Stomach (tissue), 9 donors: Measurements from ENCODE around the gene ATP6V0C. TPM values are rescaled to one million over a fixed set of nuclear protein-coding genes. Genes with fewer than 3 reads are reported as not detected.

Source experiments
- DNase-seq, 2 donors: peaks; one replicate each; pipeline versions ENCODE4 v3.0.0 to v3.0.0-alpha.2; 2013 to 2019
- H3K27ac ChIP-seq, 5 donors: fragments of 200-600 bp in 4 of 5; sonication (generic) in 4 of 5; one replicate each; pipeline ENCODE4 v1.5.1; 2013 to 2019; ENCODE audit warnings: mild to moderate bottlenecking in 1 of 5, moderate library complexity in 1 of 5
- H3K27me3 ChIP-seq, 3 donors: fragments of 200-600 bp; sonication (generic); one replicate each; pipeline ENCODE4 v1.5.1; 2017 to 2019; ENCODE audit warnings: mixed run types in 1 of 3
- H3K36me3 ChIP-seq, 4 donors: fragments of 200-600 bp; sonication (generic); 1 replicate in 3 of 4; 2 replicates in 1 of 4; pipeline ENCODE4 v1.5.1; 2016 to 2019
- H3K4me1 ChIP-seq, 4 donors: fragments of 200-600 bp; sonication (generic); one replicate each; pipeline ENCODE4 v1.5.1; 2016 to 2019
- H3K4me3 ChIP-seq, 4 donors: fragments of 200-600 bp; sonication (generic) in 3 of 4; one replicate each; pipeline ENCODE4 v1.5.1; 2016 to 2019; ENCODE audit warnings: mild to moderate bottlenecking in 1 of 4
- H3K9me3 ChIP-seq, 4 donors: fragments of 200-600 bp; sonication (generic); one replicate each; pipeline ENCODE4 v1.5.1; 2016 to 2019
- CTCF ChIP-seq, 7 experiments: fragments of 450-650 bp in 4 of 7; fragments of 200-600 bp in 3 of 7; sonication (generic) in 3 of 7; IDR thresholded peaks; one replicate each; pipeline ENCODE4 v1.5.1; 2016 to 2019; ENCODE audit warnings: antibody characterized with exemption in 7 of 7, control low read depth in 2 of 7, mild to moderate bottlenecking in 1 of 7
- EP300 ChIP-seq: sonication (generic); formaldehyde crosslinking; IDR thresholded peaks from one replicate; pipeline ENCODE4 v1.6.1; 2017; ENCODE audit warnings: antibody characterized with exemption
- POLR2A ChIP-seq, 4 donors: fragments of 450-650 bp; IDR thresholded peaks; one replicate each; pipeline ENCODE4 v1.6.1; 2016; ENCODE audit warnings: antibody characterized with exemption in 4 of 4, control low read depth in 2 of 4, mild to moderate bottlenecking in 1 of 4, moderate library complexity in 1 of 4
- POLR2AphosphoS5 ChIP-seq, 3 donors: sonication (generic); formaldehyde crosslinking; IDR thresholded peaks; one replicate each; pipeline ENCODE4 v1.6.1; 2016; ENCODE audit warnings: antibody characterized with exemption in 3 of 3
- WGBS, 5 donors: extraction: QIAGEN DNeasy Blood & Tissue Kit in 3 of 5; methylation state at CpG; one replicate each; pipeline versions ENCODE4 v1.1.5 to v1.1.7; 2013 to 2018; 5-methylcytosine and 5-hydroxymethylcytosine counted together
- intact Hi-C: fragments of 100-400 bp; cut with DNase I; formaldehyde crosslinking; loops from one replicate; pipeline ENCODE4 v1.15.1; 2023; ENCODE audit warnings: low total_unique reads
- polyA plus RNA-seq, 3 donors: library from polyadenylated mRNA; stranded (reverse); fragments of 200-250 nt; gene quantifications; one replicate each; pipeline ENCODE4 v1.2.3, GENCODE V29; 2013
- total RNA-seq, 5 donors: library from RNA; depleted of rRNA; stranded (reverse); fragments of >200 nt; gene quantifications; one replicate each; pipeline versions ENCODE4 v1.1.0 to v1.2.3, GENCODE V29; 2014 to 2016
- donor health status: healthy with polysubstance abuse.
- donor health status: Bipolar disorder and iron deficiency.
- donor health status: healthy.

Gene ATP6V0C
- total and polyA plus RNA-seq, 8 donors = 8.1 to 169 (median 75.3) TPM

- no peak for TF ChIP-seq CTCF (IDR thresholded peaks at IDR 0.05)
- no peak for TF ChIP-seq EP300
- TF ChIP-seq POLR2AphosphoS5 (IDR thresholded peaks at IDR 0.05) = no peak
- TF ChIP-seq POLR2A (IDR thresholded peaks at IDR 0.05) = no peak
- WGBS, 5 donors = 14 to 35% (median 17%) methylated on average over 19 to 41 of the region's 41 CpGs
- Histone ChIP-seq H3K27ac (peak overlapping the region; percentile 59 to 99 (median 99)), H3K4me1 (peaks cover 48 to 85% (median 60%) of the 10 kb centered on the region in 4 donors), H3K27me3 (no peaks in the 10 kb centered on the region), H3K36me3 (peaks cover 17 to 54% (median 47%) of the 10 kb centered on the region in 4 donors), H3K4me3 (peak overlapping the region; percentile 61 to 75 (median 72)), H3K9me3 (no peaks in the 10 kb centered on the region)
- intact Hi-C loops = no loop called here
- peak; percentile 50 to 67 for DNase-seq
Measured at GRCh38 chr16:2520784-2521531, 7.2 kb downstream of the ATP6V0C start.

GRCh38 chr16:2523801-2524231 is 10.1 kb downstream of the ATP6V0C start:
- H3K27me3 ChIP-seq = no peaks in the 10 kb centered on the region
- TF ChIP-seq CTCF (IDR thresholded peaks at IDR 0.05) (no peak), POLR2AphosphoS5 (IDR thresholded peaks at IDR 0.05) (no peak), POLR2A (IDR thresholded peaks at IDR 0.05) (no peak), EP300 (no peak)
- H3K9me3 ChIP-seq = no peaks in the 10 kb centered on the region
- no peak for DNase-seq
- H3K36me3 ChIP-seq = peaks cover 30 to 80% (median 73%) of the 10 kb centered on the region in 4 donors
- WGBS, 5 donors = 78 to 89% (median 87%) methylated on average over 6 of the region's 6 CpGs
- intact Hi-C loops = no loop called here
- no peak overlapping the region for H3K4me3 ChIP-seq
- peaks cover 20 to 63% (median 32%) of the 10 kb centered on the region in 4 donors for H3K4me1 ChIP-seq
- no peak overlapping the region for H3K27ac ChIP-seq

GRCh38 chr16:2524339-2524938 is 10.7 kb downstream of the ATP6V0C start:
- H3K4me1 ChIP-seq = peaks cover 13 to 57% (median 26%) of the 10 kb centered on the region in 4 donors
- intact Hi-C loops = no loop called here
- H3K9me3 ChIP-seq = no peaks in the 10 kb centered on the region
- H3K36me3 ChIP-seq = peaks cover 33 to 80% (median 75%) of the 10 kb centered on the region in 4 donors
- no peak overlapping the region for H3K4me3 ChIP-seq
- 71 to 87% (median 82%) methylated on average over 9 of the region's 9 CpGs for WGBS, 5 donors
- no peak for DNase-seq
- H3K27ac ChIP-seq = no peak overlapping the region
- no peaks in the 10 kb centered on the region for H3K27me3 ChIP-seq
- TF ChIP-seq CTCF (IDR thresholded peaks at IDR 0.05) = no peak
- TF ChIP-seq POLR2A (IDR thresholded peaks at IDR 0.05) = no peak
- no peak for TF ChIP-seq POLR2AphosphoS5 (IDR thresholded peaks at IDR 0.05)
- TF ChIP-seq EP300 = no peak

- no peak for TF ChIP-seq EP300
- TF ChIP-seq POLR2AphosphoS5 (IDR thresholded peaks at IDR 0.05) = no peak
- TF ChIP-seq POLR2A (IDR thresholded peaks at IDR 0.05) = no peak
- H3K4me1 ChIP-seq = peaks cover 6 to 54% (median 16%) of the 10 kb centered on the region in 4 donors
- DNase-seq = no peak
- H3K4me3 ChIP-seq = no peak overlapping the region
- peaks cover 33 to 86% (median 79%) of the 10 kb centered on the region in 4 donors for H3K36me3 ChIP-seq
- intact Hi-C loops = no loop called here
- H3K27me3 ChIP-seq = no peaks in the 10 kb centered on the region
- WGBS, 5 donors = 81 to 95% (median 88%) methylated on average over 8 of the region's 8 CpGs
- H3K9me3 ChIP-seq = no peaks in the 10 kb centered on the region
- H3K27ac ChIP-seq = peak overlapping the region in 1 of 5 donors; percentile 27
Measured at GRCh38 chr16:2526135-2526534, 12.4 kb downstream of the ATP6V0C start.
